ENCODE results near the gene SALL4. TPM values are rescaled to one million over a fixed set of nuclear protein-coding genes. Genes with fewer than 3 reads are reported as not detected.

Gene SALL4
- total and polyA plus RNA-seq, 9 of the 15 experiments (the other 6 are each of a cell fraction or from before 2014, with no cell fraction given) = 0.03 to 0.07 TPM; not detected in 7

DNA sequence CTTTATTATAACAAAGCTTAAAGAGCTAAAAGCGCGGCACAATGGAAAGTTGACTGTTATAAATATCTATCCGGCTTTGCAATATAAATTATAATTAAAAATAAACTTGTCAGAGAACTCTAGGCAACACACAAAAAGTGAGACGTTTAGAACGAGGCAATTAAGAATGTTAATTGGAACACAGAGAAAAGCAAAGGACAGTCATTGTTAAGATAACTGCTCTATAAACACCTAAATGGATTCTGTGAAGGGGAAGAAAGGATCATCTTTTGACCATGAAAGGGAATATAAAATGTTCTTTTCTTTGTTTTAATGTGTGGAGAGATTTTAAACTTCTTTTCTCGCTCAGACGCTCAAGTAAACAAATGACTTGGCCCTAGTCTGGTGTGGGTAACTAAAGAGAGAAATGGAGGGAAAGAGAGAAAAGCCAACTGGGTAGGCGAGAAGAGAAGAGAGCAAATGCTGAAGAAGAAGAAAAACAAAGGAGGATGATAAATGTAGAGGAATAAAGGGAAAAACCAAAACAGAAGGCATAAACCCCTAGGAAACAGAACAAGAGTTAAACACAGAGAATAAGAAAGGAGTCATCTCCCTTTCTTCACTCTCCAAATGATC, 9.3 kb upstream of the SALL4 start (continued):
- no peak for TF ChIP-seq TAF15 (IDR thresholded peaks at IDR 0.05; ENCODE audit: low read depth, low read length)
- TF ChIP-seq, protein P1, sequence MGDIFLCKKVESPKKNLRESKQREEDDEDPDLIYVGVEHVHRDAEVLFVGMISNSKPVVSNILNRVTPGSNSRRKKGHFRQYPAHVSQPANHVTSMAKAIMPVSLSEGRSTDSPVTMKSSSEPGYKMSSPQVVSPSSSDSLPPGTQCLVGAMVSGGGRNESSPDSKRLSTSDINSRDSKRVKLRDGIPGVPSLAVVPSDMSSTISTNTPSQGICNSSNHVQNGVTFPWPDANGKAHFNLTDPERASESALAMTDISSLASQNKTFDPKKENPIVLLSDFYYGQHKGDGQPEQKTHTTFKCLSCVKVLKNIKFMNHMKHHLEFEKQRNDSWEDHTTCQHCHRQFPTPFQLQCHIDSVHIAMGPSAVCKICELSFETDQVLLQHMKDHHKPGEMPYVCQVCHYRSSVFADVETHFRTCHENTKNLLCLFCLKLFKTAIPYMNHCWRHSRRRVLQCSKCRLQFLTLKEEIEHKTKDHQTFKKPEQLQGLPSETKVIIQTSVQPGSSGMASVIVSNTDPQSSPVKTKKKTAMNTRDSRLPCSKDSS (IDR thresholded peaks at IDR 0.05; ENCODE audit: low read depth, partially characterized antibody) = no peak
- TF ChIP-seq RBM22 (IDR thresholded peaks at IDR 0.05; ENCODE audit: low read depth, low read length, poor library complexity, severe bottlenecking) = no peak

DNA sequence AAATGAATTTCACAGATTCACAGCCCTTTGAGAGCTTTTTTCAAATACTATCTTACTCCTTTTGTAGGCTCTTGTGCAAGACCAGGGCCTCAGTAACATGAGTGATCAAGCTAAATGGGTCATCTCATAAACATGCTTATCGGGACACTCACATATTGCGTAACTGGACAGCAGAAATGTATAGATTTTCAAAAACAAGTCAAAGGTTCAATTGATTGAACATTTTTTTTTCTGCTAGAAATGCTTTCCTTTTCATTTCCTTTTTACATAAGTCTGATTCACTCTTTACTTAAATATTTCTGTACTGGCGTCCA, 8.7 kb upstream of the SALL4 start:
- ATAC-seq (no peak), DNase-seq (ENCODE audit: extremely low read depth in 1 of 4, low spot score in 3 of 4) (no peak), FAIRE-seq (no peak)
- ChIA-PET POLR2A (no interaction called here), CTCF (ENCODE audit: low intra/inter-chr PET ratio) (no interaction called here)
- in situ Hi-C loops (cut with MboI) = no loop called here
- Histone ChIP-seq H4K20me1 (replicated peaks; ENCODE audit: control insufficient read depth, insufficient read depth, low read length) (no peaks in the 10 kb centered on the region), H3K4me2 (ENCODE audit: insufficient read depth, low read length) (no peak overlapping the region), H3K9me1 (ENCODE audit: control insufficient read depth, insufficient read depth, low read length) (no peaks in the 10 kb centered on the region), H3K79me2 (ENCODE audit: control insufficient read depth, insufficient read depth, low read length) (no peaks in the 10 kb centered on the region), H3K9ac (ENCODE audit: insufficient read depth in 1 of 2, low read depth in 2 of 2, low read length in 2 of 2) (no peak overlapping the region), H3K36me3 (ENCODE audit: control insufficient read depth, insufficient read depth, low read length) (no peaks in the 10 kb centered on the region), H2AFZ (ENCODE audit: low read depth, low read length) (no peak overlapping the region), H3K9me3 (replicated peaks; ENCODE audit: control insufficient read depth, insufficient read depth, low read depth, low read length) (no peaks in the 10 kb centered on the region), H3K27ac (ENCODE audit: extremely low read depth, low read depth, low read length) (no peak overlapping the region), H3K4me3 (no peak overlapping the region), H3K27me3 (ENCODE audit: control insufficient read depth in 2 of 2, insufficient read depth in 2 of 2, low read length in 2 of 2) (peaks cover 5% of the 10 kb centered on the region in 2 experiments; a peak in 3 of 5 replicates), H3K4me1 (replicated peaks in 1 of 2; ENCODE audit: control insufficient read depth in 2 of 2, insufficient read depth in 2 of 2, low read length in 2 of 2) (no peaks in the 10 kb centered on the region)
- BruUV-seq (replicated peaks) = no TSS peak
- 0% methylated on average over 3 of the region's 3 CpGs for WGBS (ENCODE audit: insufficient coverage, low coverage, missing lambda C conversion rate)
- TF ChIP-seq, protein P2, sequence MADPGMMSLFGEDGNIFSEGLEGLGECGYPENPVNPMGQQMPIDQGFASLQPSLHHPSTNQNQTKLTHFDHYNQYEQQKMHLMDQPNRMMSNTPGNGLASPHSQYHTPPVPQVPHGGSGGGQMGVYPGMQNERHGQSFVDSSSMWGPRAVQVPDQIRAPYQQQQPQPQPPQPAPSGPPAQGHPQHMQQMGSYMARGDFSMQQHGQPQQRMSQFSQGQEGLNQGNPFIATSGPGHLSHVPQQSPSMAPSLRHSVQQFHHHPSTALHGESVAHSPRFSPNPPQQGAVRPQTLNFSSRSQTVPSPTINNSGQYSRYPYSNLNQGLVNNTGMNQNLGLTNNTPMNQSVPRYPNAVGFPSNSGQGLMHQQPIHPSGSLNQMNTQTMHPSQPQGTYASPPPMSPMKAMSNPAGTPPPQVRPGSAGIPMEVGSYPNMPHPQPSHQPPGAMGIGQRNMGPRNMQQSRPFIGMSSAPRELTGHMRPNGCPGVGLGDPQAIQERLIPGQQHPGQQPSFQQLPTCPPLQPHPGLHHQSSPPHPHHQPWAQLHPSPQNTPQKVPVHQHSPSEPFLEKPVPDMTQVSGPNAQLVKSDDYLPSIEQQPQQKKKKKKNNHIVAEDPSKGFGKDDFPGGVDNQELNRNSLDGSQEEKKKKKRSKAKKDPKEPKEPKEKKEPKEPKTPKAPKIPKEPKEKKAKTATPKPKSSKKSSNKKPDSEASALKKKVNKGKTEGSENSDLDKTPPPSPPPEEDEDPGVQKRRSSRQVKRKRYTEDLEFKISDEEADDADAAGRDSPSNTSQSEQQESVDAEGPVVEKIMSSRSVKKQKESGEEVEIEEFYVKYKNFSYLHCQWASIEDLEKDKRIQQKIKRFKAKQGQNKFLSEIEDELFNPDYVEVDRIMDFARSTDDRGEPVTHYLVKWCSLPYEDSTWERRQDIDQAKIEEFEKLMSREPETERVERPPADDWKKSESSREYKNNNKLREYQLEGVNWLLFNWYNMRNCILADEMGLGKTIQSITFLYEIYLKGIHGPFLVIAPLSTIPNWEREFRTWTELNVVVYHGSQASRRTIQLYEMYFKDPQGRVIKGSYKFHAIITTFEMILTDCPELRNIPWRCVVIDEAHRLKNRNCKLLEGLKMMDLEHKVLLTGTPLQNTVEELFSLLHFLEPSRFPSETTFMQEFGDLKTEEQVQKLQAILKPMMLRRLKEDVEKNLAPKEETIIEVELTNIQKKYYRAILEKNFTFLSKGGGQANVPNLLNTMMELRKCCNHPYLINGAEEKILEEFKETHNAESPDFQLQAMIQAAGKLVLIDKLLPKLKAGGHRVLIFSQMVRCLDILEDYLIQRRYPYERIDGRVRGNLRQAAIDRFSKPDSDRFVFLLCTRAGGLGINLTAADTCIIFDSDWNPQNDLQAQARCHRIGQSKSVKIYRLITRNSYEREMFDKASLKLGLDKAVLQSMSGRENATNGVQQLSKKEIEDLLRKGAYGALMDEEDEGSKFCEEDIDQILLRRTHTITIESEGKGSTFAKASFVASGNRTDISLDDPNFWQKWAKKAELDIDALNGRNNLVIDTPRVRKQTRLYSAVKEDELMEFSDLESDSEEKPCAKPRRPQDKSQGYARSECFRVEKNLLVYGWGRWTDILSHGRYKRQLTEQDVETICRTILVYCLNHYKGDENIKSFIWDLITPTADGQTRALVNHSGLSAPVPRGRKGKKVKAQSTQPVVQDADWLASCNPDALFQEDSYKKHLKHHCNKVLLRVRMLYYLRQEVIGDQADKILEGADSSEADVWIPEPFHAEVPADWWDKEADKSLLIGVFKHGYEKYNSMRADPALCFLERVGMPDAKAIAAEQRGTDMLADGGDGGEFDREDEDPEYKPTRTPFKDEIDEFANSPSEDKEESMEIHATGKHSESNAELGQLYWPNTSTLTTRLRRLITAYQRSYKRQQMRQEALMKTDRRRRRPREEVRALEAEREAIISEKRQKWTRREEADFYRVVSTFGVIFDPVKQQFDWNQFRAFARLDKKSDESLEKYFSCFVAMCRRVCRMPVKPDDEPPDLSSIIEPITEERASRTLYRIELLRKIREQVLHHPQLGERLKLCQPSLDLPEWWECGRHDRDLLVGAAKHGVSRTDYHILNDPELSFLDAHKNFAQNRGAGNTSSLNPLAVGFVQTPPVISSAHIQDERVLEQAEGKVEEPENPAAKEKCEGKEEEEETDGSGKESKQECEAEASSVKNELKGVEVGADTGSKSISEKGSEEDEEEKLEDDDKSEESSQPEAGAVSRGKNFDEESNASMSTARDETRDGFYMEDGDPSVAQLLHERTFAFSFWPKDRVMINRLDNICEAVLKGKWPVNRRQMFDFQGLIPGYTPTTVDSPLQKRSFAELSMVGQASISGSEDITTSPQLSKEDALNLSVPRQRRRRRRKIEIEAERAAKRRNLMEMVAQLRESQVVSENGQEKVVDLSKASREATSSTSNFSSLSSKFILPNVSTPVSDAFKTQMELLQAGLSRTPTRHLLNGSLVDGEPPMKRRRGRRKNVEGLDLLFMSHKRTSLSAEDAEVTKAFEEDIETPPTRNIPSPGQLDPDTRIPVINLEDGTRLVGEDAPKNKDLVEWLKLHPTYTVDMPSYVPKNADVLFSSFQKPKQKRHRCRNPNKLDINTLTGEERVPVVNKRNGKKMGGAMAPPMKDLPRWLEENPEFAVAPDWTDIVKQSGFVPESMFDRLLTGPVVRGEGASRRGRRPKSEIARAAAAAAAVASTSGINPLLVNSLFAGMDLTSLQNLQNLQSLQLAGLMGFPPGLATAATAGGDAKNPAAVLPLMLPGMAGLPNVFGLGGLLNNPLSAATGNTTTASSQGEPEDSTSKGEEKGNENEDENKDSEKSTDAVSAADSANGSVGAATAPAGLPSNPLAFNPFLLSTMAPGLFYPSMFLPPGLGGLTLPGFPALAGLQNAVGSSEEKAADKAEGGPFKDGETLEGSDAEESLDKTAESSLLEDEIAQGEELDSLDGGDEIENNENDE (IDR thresholded peaks at IDR 0.05; ENCODE audit: low read depth, low read length) = no peak
- TF ChIP-seq ZNF584 (CRISPR knock-in tag; IDR thresholded peaks at IDR 0.05; ENCODE audit: low read depth) (no peak), CEBPG (CRISPR knock-in tag; IDR thresholded peaks at IDR 0.05) (no peak), CEBPG (tag; conservative IDR thresholded peaks at IDR 0.05 in 1 of 2, IDR thresholded peaks at IDR 0.05 in 1 of 2) (peak; percentile 41 to 71; a peak in 3 of 4 replicates), CEBPB (tag; IDR thresholded peaks at IDR 0.05) (peak; percentile 77)
- intact Hi-C loops (cut with micrococcal nuclease) = no loop called here

Data from K562 (cell line).